NCI-H2227 (cell line): ENCODE results near the gene GALNT8.
A peak's percentile ranks its signal among the peaks of the same experiment; 100 is the strongest.

ENCODE experiments used
- DNase-seq: peaks from one replicate; lab custom pipeline; 2025; ENCODE audit not compliant: unreplicated experiment; lab: John Stamatoyannopoulos, UW

The GALNT8 gene

DNA sequence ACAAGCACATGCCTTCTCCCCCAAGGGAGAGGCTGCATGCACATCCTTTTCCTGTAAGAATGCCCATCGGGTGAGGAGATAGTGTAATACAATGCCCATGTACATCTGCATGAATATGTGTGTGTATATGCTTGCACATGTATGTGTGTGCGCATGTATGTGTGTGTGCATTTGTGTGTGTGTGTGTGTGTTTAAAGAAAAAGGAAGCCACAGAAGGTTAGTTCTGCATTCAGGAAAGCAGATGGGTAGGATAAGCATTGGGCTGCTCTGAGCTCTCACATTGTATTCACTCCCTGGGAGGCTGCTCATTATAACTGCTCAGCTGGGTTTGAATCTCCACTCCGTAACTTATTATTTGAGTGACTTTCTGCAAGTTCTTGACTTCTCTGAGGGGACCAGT lies 74.3 kb downstream of the GALNT8 start:
- DNase-seq = no peak

DNA sequence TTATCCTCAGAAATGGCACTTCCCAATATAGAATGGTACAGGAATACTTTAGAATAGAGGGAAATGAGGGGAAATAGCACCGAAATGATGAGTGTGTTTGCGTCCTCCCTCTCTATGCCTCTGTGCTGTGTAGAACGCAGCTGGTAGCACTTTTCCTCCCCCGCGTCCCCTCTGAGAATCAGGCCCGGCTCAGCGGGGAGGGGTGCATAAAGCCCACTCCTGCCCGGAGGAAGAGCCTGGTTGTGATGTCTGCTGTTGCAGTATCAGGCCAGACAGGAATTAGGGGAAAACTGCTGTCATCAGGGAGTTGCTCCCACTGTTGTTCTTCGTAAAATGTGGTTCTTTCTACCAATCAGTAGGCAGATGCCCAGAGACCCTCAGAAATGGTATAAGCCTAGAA lies 76.0 kb downstream of the GALNT8 start:
- DNase-seq = no peak

GRCh38 chr12:4796694-4797482 lies 76.7 kb downstream of the GALNT8 start:
- DNase-seq = no peak

DNA sequence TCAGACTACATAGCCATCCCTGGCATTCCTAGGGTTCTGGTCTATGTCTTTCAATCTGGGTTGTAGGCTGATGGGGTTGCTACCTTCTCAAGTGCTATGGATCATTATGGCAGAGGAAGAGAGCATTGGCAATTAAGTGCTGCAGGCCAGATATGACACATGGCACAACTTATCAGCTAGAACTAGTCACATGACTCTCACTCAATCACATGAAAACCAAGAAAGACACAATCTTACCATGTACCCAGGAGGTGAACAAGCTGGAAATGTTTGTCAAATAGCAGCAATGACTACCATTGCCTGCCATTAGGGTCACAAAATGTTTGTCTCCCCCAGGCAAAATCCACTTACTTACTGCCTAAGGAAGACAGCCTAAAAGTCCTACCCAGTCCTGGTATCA lies 80.4 kb downstream of the GALNT8 start:
- no peak for DNase-seq

- no peak for DNase-seq
Observed at GRCh38 chr12:4802841-4803240, 82.6 kb downstream of the GALNT8 start.

- DNase-seq = no peak
Observed at GRCh38 chr12:4806439-4807115, 86.4 kb downstream of the GALNT8 start.

DNA sequence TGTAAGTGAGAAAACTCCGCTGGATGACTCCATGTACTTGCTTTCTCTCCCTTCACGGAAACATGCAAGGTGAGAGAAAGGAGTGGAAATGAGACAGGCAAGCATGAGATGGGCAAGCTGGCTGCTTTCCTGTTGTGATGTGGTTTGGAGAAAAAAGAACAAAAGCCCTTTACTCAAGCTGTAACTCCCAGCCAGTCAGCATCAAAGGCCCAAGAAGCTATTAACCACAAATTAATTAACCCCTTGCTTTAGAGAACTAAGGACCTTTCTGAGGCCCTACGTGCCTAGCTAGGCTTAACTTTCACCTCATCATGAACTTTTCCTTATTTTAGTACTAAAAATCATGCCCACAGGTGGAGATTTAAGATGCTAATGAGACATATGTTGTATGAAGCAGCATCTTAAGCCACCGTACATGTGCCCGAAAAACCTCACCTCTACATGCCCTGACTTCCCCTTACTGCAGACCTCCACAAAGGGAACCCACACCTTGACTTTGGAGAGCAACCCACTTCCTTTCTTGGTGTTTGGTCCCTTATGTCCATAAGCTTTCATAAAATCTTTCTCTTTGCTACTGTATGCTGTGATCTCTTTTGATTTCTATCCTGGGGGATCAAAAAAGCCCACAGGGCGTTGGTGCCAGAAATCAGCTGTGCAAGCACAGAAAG lies 87.0 kb downstream of the GALNT8 start:
- no peak for DNase-seq

GRCh38 chr12:4807813-4808212 lies 87.6 kb downstream of the GALNT8 start:
- DNase-seq = no peak

DNA sequence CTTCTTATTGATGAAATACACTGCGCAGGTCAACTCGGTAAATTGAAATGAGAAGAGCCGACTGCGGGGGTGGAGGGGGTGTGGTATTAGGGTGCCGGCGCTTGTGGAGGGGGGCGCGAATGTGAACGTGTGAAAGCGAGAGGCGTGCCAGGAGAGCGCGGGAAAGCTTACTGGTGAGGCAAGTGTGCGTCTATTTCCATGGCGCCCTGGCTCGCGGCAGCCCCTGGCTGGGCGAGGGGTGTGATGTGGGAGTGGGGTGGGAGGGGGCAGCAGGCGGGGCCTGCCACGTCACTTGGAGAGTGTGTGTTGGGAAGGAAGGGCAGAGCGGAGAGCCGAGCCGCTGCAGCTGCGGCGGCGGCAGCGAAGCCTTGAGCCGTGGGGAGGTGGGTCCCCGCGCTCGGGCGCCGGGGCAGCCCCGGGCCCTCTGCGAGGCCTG lies 88.8 kb downstream of the GALNT8 start:
- DNase-seq = peak; percentile 89

DNA sequence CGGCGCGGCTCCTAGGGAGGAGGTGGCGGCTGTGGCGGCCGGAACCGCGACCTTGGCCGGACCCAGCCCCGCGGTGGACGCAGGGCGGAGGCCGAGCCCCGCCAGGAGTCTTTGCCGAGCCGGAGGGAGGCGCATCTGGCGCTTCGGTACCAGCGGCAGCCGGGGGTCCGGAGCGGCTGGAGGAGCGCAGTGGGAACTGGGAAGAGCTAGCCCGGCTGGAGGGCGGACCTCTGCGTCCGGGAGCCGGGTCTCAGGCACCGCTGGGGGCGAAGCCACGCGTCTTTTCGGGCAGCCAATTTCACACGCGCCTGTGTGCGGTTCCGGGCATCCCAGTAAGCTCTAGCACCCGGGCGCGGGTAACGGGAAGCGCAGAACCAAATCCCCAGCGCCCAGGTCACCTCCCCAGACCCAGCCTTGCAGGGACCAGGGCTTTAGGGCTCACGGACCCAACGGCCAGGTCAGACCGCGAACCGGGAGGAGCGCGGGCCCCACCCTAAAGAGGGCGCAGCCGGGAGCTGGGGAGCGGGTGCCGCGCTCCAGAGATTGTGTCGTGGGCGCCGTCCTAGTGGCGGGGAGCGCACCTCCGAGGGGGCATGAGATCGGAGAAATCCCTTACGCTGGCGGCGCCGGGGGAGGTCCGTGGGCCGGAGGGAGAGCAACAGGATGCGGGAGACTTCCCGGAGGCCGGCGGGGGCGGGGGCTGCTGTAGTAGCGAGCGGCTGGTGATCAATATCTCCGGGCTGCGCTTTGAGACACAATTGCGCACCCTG lies 89.4 kb downstream of the GALNT8 start:
- peak; percentile 68 for DNase-seq

GRCh38 chr12:4810219-4810671 lies 90.0 kb downstream of the GALNT8 start:
- no peak for DNase-seq

DNA sequence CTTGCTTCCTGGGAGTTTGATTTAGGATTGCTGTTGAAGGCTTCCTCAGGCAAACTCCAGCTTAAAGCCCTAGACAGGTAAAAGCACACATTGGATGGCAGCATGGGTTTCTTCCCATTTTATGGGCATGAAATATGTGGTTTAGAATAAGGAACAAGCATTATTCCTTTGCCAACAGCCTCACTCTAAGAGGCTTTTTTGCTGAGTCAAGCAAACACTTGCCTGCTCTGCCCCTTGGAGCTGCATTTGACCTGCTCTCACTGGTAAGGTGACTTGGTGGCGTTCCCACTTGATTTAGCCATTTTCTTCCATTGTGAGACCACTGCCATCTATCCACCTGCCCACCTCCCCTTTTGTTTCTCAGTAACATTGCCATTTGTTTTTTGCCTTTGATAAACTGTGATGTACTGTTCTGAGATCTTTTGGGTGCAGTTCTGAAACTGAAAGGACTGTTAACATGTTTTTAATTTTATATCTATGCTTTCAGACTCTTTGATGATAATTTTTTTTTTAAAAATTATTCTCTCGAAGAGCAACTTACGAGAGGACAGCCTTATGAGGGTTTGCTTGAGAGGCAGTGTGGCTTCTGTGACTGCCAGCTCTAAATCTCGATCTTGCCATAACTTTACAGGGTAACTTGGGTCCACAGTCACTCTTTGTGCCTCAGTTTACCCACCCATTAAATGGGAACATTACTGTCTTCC lies 92.6 kb downstream of the GALNT8 start:
- DNase-seq = no peak

DNA sequence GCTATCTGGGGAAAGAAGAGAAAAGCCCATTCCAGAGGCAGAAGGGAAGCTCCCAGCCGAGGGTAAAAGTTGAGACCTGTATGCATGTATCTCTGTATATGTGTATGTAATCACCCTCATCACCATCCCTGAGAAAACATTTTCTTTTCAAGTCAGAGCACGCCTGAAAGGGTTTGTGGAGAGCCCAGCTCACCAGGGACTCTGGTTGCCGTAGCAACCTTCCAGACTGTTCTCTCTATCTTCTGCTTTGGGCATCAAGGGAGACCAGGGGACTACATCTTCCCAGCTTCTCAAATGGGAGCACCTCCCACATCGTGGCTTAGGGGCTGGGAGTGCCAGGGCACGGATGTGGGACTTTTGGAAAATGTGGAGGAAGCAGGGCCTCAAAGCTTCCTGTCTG lies 93.5 kb downstream of the GALNT8 start:
- no peak for DNase-seq

- DNase-seq = no peak
Observed at GRCh38 chr12:4814485-4814884, 94.3 kb downstream of the GALNT8 start.

GRCh38 chr12:4816744-4817525 lies 96.7 kb downstream of the GALNT8 start:
- no peak for DNase-seq

DNA sequence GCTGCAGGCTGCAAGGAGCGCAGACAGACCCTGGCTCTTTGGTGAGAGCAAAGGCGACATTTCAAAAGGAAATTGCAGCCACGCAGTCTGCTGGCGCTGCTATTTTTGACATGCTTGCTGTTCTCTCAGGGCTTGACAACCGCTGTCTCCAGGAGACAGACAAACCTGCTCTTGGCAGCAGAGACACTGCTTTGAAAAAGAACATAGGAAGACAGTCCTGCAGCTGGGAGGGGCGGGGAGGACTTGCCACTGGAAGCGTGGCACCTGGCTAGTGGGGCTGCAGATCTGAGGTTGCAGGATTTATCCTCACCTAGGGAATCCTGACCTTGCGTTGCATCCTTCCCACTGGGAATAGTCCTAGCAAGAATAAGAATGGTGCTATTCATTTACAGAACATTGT lies 97.7 kb downstream of the GALNT8 start:
- DNase-seq = peak; percentile 24

- DNase-seq = no peak
Observed at GRCh38 chr12:4819654-4820053, 99.5 kb downstream of the GALNT8 start.

DNA sequence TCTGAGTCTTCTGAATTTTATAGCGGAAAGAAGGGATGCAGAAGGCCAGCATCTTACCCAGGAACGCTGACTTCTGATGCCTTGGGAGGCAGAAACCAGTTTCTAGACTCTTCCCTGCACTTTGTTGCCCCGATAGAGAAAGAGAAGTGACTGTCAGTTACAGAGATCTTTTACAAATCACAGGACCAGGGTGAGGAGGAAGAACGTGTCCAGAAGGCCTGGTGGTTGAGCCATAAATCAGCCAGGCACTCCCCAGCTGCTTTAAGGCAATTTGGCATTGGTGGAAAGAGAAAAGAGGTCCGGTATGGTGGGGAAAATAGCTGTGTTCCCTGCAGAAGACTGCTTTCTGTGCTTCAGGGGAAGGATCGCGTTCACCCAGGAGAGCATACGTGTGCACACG lies 100.8 kb downstream of the GALNT8 start:
- DNase-seq = no peak
